PC-3 (cell line): ENCODE results near the gene NATD1.

ENCODE experiments used
- EZH2 ChIP-seq: fragments of 300-600 bp; sonication (generic); IDR thresholded peaks from one replicate; pipeline ENCODE4 v1.6.1; 2017; ENCODE audit warnings: antibody characterized with exemption, mild to moderate bottlenecking, low read length; ENCODE audit not compliant: unreplicated experiment
- TF ChIP-seq, protein P1 (sequence below): fragments of 300-600 bp; sonication (generic); conservative IDR thresholded peaks from 2 replicates; pipeline ENCODE4 v1.5.1; 2017; ENCODE audit warnings: antibody characterized with exemption, low read depth, mild to moderate bottlenecking, low read length

DNA sequence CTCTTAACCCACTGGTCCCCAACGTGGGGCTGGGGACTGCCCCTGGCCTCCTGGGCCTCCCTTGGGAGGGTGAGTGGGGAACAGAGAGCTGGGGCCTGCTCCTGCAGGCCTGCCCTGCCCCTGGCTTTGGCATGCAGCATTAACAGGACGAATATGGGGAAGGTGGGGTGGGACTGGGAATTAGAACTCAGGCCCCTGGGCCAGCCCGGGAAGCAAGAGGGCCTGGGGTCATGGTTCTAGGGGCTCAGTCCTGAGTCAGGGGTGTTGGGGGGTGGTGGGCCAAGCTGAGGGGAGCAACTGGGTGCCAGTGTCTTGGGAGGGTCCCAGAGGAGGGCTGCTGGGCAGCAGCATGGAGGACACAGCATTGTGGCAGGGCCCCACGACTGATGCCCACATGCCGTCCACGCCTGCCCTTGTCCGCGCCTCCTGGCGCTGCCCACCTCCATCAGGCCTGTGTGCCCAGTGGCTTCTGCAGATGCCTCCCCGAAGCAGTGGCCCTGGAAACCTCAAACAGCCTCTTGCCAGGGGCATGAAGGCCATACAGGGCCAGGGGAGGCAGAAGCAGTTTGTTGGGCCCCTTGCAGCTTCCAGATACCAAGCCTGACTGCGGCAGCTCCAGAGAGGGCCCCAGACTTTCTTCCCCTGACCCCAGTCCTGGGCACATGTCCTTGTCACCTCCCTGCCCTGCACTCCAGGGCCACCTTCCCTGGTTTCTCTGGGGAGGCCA, 36.1 kb upstream of the NATD1 start:
- TF ChIP-seq EZH2 = no peak
- TF ChIP-seq, protein P1, sequence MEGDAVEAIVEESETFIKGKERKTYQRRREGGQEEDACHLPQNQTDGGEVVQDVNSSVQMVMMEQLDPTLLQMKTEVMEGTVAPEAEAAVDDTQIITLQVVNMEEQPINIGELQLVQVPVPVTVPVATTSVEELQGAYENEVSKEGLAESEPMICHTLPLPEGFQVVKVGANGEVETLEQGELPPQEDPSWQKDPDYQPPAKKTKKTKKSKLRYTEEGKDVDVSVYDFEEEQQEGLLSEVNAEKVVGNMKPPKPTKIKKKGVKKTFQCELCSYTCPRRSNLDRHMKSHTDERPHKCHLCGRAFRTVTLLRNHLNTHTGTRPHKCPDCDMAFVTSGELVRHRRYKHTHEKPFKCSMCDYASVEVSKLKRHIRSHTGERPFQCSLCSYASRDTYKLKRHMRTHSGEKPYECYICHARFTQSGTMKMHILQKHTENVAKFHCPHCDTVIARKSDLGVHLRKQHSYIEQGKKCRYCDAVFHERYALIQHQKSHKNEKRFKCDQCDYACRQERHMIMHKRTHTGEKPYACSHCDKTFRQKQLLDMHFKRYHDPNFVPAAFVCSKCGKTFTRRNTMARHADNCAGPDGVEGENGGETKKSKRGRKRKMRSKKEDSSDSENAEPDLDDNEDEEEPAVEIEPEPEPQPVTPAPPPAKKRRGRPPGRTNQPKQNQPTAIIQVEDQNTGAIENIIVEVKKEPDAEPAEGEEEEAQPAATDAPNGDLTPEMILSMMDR = no peak
